Measurements from ENCODE around the gene MRGPRF.
"Not testable (repeated sequence)": the region's sequence is repeated elsewhere in the genome, so short reads cannot be mapped to it uniquely, and the experiment has no call there.

Gene MRGPRF

GRCh38 chr11:68987211-68987610 is 25.8 kb downstream of the MRGPRF start:
- no peak for DNase-seq (ENCODE audit: low read depth)

- no peak for DNase-seq (ENCODE audit: low read depth)
Measured at GRCh38 chr11:68983801-68984200, 29.2 kb downstream of the MRGPRF start.

- DNase-seq (ENCODE audit: low read depth): no peak
Measured at GRCh38 chr11:68982134-68982533, 30.9 kb downstream of the MRGPRF start.

GRCh38 chr11:68980776-68981065 is 32.3 kb downstream of the MRGPRF start, which contains the start of gene MRGPRD:
MRGPRD (minus strand) TSS chr11:68980986; CDS start chr11:68980986, 0 bp downstream.
- no peak for DNase-seq (ENCODE audit: low read depth)

- DNase-seq (ENCODE audit: low read depth): no peak
Measured at GRCh38 chr11:68979931-68980775, 32.9 kb downstream of the MRGPRF start.

GRCh38 chr11:68978931-68979594 is 34.0 kb downstream of the MRGPRF start:
- no peak for DNase-seq (ENCODE audit: low read depth)

GRCh38 chr11:68978626-68978930 is 34.5 kb downstream of the MRGPRF start:
- no peak for DNase-seq (ENCODE audit: low read depth)

GRCh38 chr11:68977781-68978625 is 35.0 kb downstream of the MRGPRF start:
- no peak for DNase-seq (ENCODE audit: low read depth)

GRCh38 chr11:68976563-68976962 is 36.5 kb downstream of the MRGPRF start:
- DNase-seq (ENCODE audit: low read depth): no peak

GRCh38 chr11:68976095-68976494 is 37.0 kb downstream of the MRGPRF start:
- no peak for DNase-seq (ENCODE audit: low read depth)

- DNase-seq (ENCODE audit: low read depth): no peak
Measured at GRCh38 chr11:68974421-68975194, 38.4 kb downstream of the MRGPRF start.

GRCh38 chr11:68973706-68974105 is 39.3 kb downstream of the MRGPRF start:
- not testable (repeated sequence) for DNase-seq (ENCODE audit: low read depth)

- DNase-seq (ENCODE audit: low read depth): no peak
Measured at GRCh38 chr11:68973219-68973618, 39.8 kb downstream of the MRGPRF start.

- DNase-seq (ENCODE audit: low read depth): no peak
Measured at GRCh38 chr11:68970921-68971636, 42.0 kb downstream of the MRGPRF start.

- DNase-seq (ENCODE audit: low read depth): no peak
Measured at GRCh38 chr11:68969386-68969785, 43.7 kb downstream of the MRGPRF start.

- no peak for DNase-seq (ENCODE audit: low read depth)
Measured at GRCh38 chr11:68968306-68969250, 44.5 kb downstream of the MRGPRF start.

GRCh38 chr11:68966894-68967780 is 45.9 kb downstream of the MRGPRF start:
- no peak for DNase-seq (ENCODE audit: low read depth)

- DNase-seq (ENCODE audit: low read depth): no peak
Measured at GRCh38 chr11:68965901-68966853, 46.9 kb downstream of the MRGPRF start.
